Renal cortex interstitium (tissue), 11 donors: ENCODE data around the gene ARID1B. TPM values are rescaled to one million over a fixed set of nuclear protein-coding genes. Genes with fewer than 3 reads are reported as not detected.

Experiments
- DNase-seq, 11 donors: peaks; one replicate each; pipeline ENCODE4 v3.0.0-alpha.2; 2013; ENCODE audit warnings: low read depth in 9 of 11, low spot score in 4 of 11; ENCODE audit errors: extremely low read depth in 1 of 11
- polyA plus RNA-seq, 3 donors: library from polyadenylated mRNA; unstranded; fragments of 120-200 nt; gene quantifications; one replicate each; pipeline ENCODE4 v1.2.1, GENCODE V29; 2013; ENCODE audit not compliant: insufficient read length in 3 of 3

ARID1B gene
- polyA plus RNA-seq, 3 donors: 74.6 to 84.5 (median 76.8) TPM

GRCh38 chr6:156984178-156984738, 207.1 kb downstream of the ARID1B start:
- DNase-seq: no peak

GRCh38 chr6:156985309-156985708, 208.1 kb downstream of the ARID1B start:
- no peak for DNase-seq

DNA sequence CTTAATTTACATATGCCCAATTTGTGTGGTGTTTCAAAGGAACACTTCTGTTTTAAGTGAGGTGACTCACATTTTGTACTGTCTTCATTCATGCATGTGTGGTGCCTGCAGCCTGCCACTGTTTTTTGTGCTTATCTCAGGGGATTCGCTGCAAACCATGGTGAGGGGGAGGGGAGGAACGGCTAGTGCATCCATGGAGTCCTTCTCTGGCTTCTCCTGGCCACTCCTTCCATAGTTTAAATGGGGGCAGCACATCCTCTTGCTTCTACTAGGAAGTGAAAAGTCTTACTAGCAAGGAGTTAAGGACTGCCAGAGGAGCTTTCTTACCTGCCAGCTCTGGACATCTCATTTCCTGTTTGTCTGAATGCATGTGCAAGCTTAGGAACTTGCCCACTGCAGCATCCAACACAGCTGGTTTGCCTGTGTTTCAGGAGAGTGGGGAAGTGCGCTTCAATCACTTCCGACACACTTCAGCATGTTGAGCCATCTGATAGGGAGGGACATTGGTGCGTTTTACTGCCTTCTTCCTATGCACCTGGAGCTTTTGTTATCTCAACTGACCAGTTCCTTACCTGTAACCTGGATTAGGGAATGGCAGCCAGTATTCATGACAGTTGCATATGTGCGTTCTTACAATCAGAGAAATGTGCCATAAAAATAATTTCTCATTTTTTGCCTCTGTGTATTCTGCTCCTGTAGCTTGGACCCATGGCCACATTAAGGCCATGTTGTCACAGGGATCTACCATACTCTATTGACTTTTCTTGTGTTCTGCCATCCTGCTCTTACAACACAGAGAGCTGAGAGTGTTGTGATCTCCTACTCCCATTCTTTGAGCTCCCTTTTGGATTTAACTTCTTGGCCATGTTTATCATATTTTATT, 211.3 kb downstream of the ARID1B start:
- DNase-seq: no peak

DNA sequence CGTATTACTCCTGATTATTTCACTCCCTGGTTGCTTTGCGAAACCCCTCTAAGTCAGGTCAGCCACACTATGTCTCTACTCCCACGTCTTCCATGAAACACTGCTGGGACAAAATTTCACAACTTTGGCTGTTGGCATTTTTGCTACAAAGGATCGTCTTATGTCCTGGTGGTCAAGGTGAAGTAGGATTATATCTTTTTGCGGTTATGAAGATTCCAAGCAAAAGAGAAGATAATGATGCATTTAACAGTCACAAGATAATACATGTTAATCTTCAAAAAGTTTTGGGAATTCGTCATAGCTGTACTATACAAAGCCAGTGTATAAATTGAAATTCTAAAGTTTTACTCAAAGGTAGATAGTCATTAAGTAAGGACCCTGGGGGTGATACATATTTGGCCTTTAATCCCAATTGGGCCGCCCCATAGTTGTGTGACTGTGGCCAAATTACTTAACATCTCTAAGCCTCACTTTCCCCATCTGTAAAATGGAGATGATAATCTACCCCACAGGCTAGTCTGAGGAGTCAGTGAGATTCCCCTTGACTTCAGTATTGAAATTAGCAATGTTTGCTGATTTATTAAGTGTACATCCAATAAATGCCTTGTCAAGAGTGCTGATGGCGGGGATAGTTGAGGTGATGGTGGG, 212.1 kb downstream of the ARID1B start:
- no peak for DNase-seq

- DNase-seq: no peak
These were observed 215.0 kb downstream of the ARID1B start for GRCh38 chr6:156992020-156992804.

- DNase-seq: no peak
These were observed 216.5 kb downstream of the ARID1B start for GRCh38 chr6:156993713-156994112.

DNA sequence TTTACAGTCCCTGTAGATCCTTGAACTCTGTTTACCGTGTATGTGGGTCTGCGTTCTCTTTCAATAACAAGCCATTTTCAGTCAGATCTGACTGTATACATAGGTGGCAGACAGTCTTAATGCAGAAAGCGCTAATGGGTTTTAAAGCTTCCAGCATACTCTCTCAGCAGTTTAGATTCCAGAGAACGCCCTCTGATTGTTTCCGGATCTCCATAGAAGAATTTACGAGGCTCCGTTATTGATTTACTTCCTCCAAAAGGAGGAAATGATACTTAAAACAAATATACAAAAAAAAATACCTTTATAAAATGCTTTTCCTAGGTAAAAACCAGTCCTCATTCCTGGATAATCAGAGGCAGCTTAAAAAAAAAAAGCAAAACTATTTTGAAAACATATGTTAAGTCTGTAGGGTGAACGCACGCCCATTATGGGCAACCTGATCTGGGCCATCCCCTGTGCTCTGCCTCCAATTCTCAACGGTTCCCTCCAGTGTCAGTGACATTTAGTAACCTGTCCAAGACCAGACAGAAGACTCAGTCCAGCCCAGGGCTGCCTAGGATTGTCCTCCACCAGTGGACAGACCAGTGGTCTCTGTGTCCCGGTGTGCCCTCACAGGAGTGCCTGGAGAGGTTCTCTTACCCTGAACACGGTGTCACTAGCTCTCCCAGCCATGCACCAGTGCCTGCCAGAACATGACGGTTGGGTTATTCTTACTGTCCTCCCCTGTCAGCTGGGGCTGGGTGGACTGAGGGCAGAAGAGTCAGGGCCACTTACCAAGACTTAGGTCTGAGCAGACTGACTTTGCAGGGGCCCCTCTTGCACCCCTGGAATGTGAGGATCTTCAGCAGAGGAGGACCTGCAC, 217.3 kb downstream of the ARID1B start:
- no peak for DNase-seq

- DNase-seq: no peak
These were observed 218.3 kb downstream of the ARID1B start for GRCh38 chr6:156995502-156995901.

DNA sequence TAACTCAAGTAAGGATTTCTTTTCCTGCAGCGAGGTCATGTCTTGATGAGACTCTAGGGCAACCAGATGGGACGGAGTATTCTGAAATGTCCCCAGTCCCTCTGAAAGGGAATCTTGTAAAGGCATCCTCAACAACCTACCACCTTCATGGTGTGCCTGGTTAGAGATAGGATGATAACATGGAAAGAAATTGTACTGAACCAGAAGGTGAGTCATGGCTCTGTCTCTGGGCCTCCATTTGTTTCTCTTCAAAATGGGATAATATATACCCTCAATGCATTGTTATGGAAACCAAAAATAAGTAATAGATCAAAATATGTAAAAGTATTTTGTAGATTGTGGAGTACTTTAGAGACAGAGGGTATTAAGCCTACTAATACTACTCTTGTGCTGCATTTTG, 219.1 kb downstream of the ARID1B start:
- no peak for DNase-seq

DNA sequence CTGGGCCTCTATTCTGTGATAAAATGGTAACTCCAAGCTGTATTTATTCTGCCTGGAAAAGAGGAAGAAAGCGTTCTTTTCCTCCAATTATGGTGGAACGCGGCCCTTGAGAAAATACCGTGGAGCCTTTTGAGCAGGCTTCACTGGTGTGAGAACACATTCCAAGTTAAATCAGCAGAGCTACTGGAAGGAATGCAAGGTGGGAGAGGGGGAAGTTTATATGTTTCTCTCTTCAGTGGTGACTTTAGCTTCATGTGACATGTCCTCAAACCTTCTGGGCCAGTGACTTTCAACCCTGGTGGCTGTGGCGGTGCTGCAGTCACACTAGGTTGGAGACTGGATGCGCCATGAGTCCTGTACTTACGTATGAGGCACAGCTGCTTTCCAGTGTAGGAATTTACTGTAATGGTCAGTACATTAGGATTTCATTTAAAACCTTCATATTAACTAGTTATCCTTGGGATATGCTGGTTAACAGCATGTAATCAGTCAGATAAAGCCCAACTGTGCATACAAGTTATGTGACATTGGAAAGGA, 221.7 kb downstream of the ARID1B start:
- no peak for DNase-seq

GRCh38 chr6:156999762-157000161, 222.6 kb downstream of the ARID1B start:
- no peak for DNase-seq

- DNase-seq: no peak
These were observed 224.5 kb downstream of the ARID1B start for GRCh38 chr6:157001716-157002115.

DNA sequence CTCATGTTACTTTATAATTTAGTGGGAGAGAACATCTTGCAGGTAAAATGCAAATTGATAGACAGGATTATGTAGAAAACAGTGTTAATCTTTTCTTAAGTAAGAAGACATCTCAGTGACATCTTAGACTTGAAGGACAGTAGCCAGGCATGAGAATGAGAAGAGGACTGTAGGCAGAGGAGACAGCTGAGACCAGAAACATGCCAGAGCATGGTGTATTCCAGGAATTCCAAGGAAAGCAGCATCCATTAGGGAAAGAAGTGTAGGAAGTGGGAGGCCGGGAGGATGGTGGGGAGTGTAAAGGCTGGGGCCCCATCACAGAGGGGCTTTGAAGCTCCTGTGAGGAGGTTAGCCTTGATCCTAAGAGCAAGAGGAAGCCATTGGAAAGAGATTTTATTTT, 225.6 kb downstream of the ARID1B start:
- DNase-seq: no peak

DNA sequence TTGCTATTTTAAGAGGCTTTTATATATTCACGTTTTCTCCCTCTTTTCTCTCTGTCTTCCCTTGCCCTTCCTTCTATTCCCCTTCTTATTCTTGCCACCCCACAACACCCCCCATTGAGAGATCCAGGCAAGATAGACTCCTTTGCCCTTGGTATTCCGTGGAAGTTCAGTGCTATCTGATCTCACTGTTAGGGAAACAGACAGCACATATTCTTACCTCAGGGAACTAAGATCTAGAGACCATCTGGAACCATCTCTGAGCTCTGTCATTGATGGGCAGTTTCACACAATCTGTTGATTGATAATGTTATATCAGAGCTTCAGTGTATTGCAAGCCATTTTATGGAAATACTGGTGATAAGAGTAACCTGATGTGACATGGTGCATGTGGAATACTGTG, 228.8 kb downstream of the ARID1B start:
- no peak for DNase-seq

DNA sequence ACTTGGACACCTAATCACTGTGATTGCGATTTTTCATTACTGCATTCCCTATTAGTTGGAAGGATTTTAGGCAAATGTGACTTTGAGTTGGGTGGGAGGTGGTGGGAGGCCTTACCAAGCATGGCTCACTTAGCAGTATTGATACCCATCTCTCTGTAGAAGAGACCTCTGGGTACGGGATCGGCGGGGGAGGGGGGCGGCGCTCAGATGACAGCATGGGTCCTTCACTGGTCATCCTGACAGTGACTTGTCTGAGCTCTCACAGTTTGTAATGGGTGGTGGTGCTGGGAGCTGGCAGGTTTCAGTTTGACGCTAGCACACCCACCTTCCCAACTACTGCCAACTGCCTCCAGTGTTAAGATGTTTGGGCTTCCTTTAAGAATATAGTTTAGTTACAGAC, 231.4 kb downstream of the ARID1B start:
- DNase-seq: no peak

DNA sequence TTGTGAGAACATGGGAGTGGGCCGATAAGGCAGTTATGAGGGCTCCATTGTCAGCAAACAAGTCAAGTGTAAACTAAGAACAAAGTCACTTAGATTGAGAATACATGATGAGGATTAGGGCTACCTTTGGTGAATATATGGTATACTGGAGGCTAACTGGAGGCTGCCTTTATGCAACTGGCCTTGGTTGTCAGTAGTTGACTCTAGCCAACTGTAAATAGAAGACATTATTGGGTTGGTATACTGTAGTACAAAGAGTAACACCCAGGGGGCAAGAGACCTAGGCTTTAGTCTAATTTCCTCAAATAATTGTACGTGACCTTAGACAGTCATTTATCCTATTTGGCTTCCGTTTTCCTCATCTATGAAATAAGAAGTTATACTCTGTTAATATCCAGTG, 235.2 kb downstream of the ARID1B start:
- no peak for DNase-seq

GRCh38 chr6:157013649-157014304, 236.6 kb downstream of the ARID1B start:
- no peak for DNase-seq

DNA sequence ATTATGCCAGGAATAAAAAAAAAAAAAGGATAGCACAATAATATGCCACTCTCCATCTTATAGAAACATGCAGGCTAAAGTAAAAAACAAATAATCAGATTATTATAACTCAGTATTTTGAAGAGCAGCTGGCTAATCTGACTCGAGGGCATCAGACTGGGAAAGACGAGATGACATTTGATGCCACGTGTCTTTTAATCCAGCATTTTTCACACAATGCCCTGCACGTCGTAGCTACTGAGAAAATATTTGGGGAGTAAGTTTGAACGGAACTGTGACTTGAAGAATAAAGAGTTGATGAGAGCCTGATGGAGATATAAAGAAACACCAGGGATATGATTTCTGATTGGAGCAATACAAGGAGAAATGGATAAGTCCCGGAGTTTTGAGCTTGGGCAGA, 237.7 kb downstream of the ARID1B start:
- DNase-seq: no peak
